Central memory CD8-positive, alpha-beta T cell (primary cell): ENCODE results near the gene MRPS22.
A peak's percentile ranks its signal among the peaks of the same experiment; 100 is the strongest.

Experiments
- ATAC-seq: fragments of 150-1000 bp; cut with Tn5 transposase; replicated peaks from 2 replicates; pipeline ENCODE4 v1.10.0; 2022; ENCODE audit warnings: mild to moderate bottlenecking, moderate FRiP score, moderate number of reproducible peaks; ENCODE audit not compliant: poor library complexity, severe bottlenecking; ENCODE audit errors: extremely low read depth
- DNase-seq, 2 donors: peaks; one replicate each; pipeline ENCODE4 v3.0.0; 2021; ENCODE audit warnings: low spot score in 2 of 2
- H3K27ac Mint-ChIP-seq: one replicate; pipeline ENCODE4 v1.8.0; 2022; ENCODE audit warnings: low read depth, mild to moderate bottlenecking, moderate library complexity, mixed read lengths
- H3K27me3 Mint-ChIP-seq: one replicate; pipeline ENCODE4 v1.8.0; 2022; ENCODE audit warnings: mixed read lengths
- H3K36me3 Mint-ChIP-seq: one replicate; pipeline ENCODE4 v1.8.0; 2022; ENCODE audit warnings: mild to moderate bottlenecking, moderate library complexity, mixed read lengths; ENCODE audit not compliant: insufficient read depth
- H3K4me1 Mint-ChIP-seq: one replicate; pipeline ENCODE4 v1.8.0; 2022; ENCODE audit warnings: mixed read lengths
- H3K4me3 Mint-ChIP-seq: one replicate; pipeline ENCODE4 v1.8.0; 2022; ENCODE audit warnings: mild to moderate bottlenecking, moderate library complexity, mixed read lengths
- H3K9me3 Mint-ChIP-seq: one replicate; pipeline ENCODE4 v1.8.0; 2022; ENCODE audit warnings: mixed read lengths

The MRPS22 gene

DNA sequence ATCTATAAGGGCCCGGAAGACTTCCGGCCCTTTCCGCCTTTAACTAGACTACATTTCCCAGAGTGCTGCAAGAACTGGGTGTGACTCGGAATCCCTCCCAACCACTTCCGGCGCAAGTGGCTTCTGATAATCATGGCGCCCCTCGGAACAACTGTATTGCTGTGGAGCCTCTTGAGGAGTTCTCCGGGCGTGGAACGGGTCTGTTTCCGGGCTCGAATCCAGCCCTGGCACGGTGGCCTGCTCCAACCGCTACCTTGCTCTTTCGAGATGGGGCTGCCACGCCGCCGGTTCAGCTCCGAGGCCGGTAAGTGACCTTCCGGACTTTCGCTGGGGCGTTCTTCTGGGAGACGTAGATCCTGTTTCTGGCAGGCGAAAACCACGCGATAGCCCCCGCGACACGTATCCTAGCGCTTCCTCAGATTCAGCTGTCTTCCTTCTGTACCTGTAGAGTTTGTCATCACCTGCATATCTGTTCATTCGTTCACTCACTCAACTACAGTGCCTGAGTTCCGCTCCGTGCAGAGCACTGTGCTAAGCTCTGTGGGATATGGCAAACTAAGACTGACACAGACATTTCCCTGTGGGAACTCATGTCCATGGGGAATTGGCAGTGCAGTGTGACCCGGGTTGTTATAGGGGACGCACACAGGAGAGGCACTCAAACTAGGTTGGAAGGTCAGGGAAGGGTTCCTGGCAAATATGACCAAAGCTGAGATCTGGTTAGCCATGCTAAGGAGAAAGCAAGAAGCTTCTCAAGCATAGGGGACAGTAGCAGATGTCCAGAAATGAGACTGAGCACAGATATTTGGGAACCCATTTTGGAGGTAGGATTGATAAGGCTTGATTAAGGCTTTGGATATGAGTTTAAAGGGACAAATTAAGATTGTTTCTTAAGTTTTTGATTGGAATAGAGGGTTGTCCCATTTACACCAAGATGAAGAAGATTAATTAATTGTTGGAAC lies at the start of gene MRPS22:
TSS of gene MRPS22 (plus strand) at position 126 of the 962 bp plus-strand sequence. CDS start at position 133, 7 bp downstream.
- Mint-ChIP-seq H3K27me3 (peaks cover 13% of the 10 kb centered on the region), H3K4me3 (no peak within 1 kb of the TSS), H3K4me1 (peaks cover 12% of the 10 kb centered on the region), H3K9me3 (peaks cover 6% of the 10 kb centered on the region), H3K36me3 (peaks cover 13% of the 10 kb centered on the region), H3K27ac (no peak within 1 kb of the TSS)
- DNase-seq: peak; percentile 60 to 64
- ATAC-seq: peak; percentile 97

- Mint-ChIP-seq H3K36me3 (no peaks in the 10 kb centered on the region), H3K27ac (no peak overlapping the region), H3K4me3 (no peak overlapping the region), H3K27me3 (peaks cover 24% of the 10 kb centered on the region), H3K4me1 (no peaks in the 10 kb centered on the region), H3K9me3 (no peaks in the 10 kb centered on the region)
- DNase-seq (no peak), ATAC-seq (no peak)
Observed at GRCh38 chr3:139295040-139295439, 48.8 kb upstream of the MRPS22 start.

DNA sequence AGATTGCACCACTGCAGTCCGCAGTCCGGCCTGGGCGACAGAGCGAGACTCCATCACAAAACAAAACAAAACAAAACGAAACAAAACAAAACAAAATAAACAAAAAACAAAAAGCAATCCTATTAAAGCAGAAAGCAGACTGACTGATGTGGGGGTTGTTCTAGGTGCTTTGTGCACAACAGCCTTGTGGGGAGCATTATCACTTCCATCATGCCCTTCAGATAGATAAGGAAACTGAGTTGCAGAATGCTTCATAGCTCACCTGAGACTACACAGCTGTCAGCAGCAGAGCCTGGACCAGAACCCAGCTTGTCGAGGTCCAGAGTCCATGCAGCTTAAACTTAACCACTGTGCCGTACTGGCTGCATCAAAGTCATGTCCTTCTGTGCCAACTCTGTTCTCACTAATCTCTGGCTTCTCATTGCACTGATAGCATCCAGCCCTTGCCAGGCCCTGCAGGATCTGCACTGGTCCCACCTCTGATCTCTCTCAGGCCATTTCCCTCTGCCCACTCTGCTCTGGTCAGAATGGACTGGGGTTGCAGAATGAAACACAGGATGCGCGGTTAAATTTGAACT lies 47.6 kb upstream of the MRPS22 start:
- H3K4me3 Mint-ChIP-seq: no peak overlapping the region
- H3K27me3 Mint-ChIP-seq: peaks cover 24% of the 10 kb centered on the region
- H3K9me3 Mint-ChIP-seq: no peaks in the 10 kb centered on the region
- H3K27ac Mint-ChIP-seq: no peak overlapping the region
- ATAC-seq (no peak), DNase-seq (no peak)
- no peaks in the 10 kb centered on the region for H3K4me1 Mint-ChIP-seq
- H3K36me3 Mint-ChIP-seq: no peaks in the 10 kb centered on the region

- H3K27me3 Mint-ChIP-seq: peaks cover 24% of the 10 kb centered on the region
- DNase-seq (no peak), ATAC-seq (no peak)
- H3K4me1 Mint-ChIP-seq: no peaks in the 10 kb centered on the region
- no peak overlapping the region for H3K27ac Mint-ChIP-seq
- H3K9me3 Mint-ChIP-seq: no peaks in the 10 kb centered on the region
- no peaks in the 10 kb centered on the region for H3K36me3 Mint-ChIP-seq
- H3K4me3 Mint-ChIP-seq: no peak overlapping the region
Observed at GRCh38 chr3:139297588-139298311, 46.1 kb upstream of the MRPS22 start.

GRCh38 chr3:139299261-139300132 lies 44.3 kb upstream of the MRPS22 start:
- peaks cover 10% of the 10 kb centered on the region for H3K27me3 Mint-ChIP-seq
- H3K4me3 Mint-ChIP-seq: no peak overlapping the region
- ATAC-seq (no peak), DNase-seq (no peak)
- no peaks in the 10 kb centered on the region for H3K36me3 Mint-ChIP-seq
- H3K4me1 Mint-ChIP-seq: no peaks in the 10 kb centered on the region
- no peak overlapping the region for H3K27ac Mint-ChIP-seq
- no peaks in the 10 kb centered on the region for H3K9me3 Mint-ChIP-seq

GRCh38 chr3:139300416-139300815 lies 43.4 kb upstream of the MRPS22 start:
- no peaks in the 10 kb centered on the region for H3K9me3 Mint-ChIP-seq
- ATAC-seq (no peak), DNase-seq (no peak)
- H3K4me1 Mint-ChIP-seq: no peaks in the 10 kb centered on the region
- no peaks in the 10 kb centered on the region for H3K36me3 Mint-ChIP-seq
- no peak overlapping the region for H3K4me3 Mint-ChIP-seq
- no peak overlapping the region for H3K27ac Mint-ChIP-seq
- H3K27me3 Mint-ChIP-seq: peaks cover 10% of the 10 kb centered on the region

- ATAC-seq: no peak
- H3K27me3 Mint-ChIP-seq: peaks cover 10% of the 10 kb centered on the region
- no peak overlapping the region for H3K27ac Mint-ChIP-seq
Observed at GRCh38 chr3:139301183-139301582, 42.6 kb upstream of the MRPS22 start.

DNA sequence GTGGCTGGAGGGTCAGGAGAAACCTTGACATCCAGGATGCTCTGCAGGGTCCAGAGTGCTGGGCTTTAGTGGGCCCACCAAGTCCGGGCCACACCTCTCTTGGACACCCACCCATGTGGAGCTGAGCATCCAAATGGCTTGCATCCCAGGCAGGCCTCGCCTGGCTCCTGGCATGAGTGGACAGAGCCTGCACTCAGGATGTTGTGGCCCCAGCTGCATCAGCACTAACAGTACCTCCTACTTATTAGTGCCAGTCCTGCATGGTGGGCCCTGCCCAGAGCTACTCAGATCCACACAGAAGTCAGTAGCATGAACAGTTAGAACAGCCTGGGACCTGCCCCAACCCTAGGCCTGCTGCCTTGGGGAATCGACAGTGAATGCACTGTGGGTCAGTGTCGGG lies 42.2 kb upstream of the MRPS22 start:
- H3K27ac Mint-ChIP-seq: no peak overlapping the region
- H3K4me1 Mint-ChIP-seq: no peaks in the 10 kb centered on the region
- ATAC-seq (no peak), DNase-seq (no peak)
- no peak overlapping the region for H3K4me3 Mint-ChIP-seq
- H3K27me3 Mint-ChIP-seq: peaks cover 8% of the 10 kb centered on the region
- no peaks in the 10 kb centered on the region for H3K36me3 Mint-ChIP-seq
- H3K9me3 Mint-ChIP-seq: no peaks in the 10 kb centered on the region

More at GRCh38 chr3:139301183-139301582, 42.6 kb upstream of the MRPS22 start:
- no peak for DNase-seq
- Mint-ChIP-seq H3K9me3 (no peaks in the 10 kb centered on the region), H3K4me1 (no peaks in the 10 kb centered on the region), H3K36me3 (no peaks in the 10 kb centered on the region), H3K4me3 (no peak overlapping the region)

DNA sequence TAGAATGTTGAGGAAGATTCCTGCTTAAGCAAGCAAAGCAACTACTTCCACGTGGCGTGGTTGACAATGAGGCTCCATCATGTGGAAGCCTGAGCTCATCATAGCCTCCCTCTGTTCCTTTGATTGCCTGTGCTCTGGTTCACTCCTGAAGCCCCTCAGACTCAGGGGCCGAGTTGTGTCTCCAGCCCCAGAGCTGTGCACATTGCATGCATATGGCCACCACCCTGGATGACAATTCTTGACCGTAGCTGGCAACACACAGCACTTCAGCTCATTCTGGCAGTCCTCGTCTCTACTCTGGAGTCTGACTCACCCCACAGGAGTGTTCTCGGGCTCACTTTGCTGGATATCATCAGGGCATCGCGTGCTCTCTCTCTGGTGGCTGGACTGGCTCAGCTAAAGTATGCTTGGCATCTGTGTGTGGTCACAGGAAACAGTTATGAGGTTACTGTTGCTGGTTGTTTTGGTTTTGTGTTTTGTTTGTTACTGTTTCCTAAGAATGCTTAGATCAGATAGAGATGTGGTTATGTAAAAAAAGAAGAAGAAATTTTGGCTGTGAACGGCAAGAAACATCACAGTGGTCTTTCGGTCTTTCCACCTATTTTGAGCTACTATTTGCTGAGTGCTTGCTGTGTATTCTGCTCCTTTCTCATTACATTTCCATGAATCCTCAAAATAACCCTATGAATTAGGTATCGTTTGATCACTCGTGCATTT lies 41.6 kb upstream of the MRPS22 start:
- Mint-ChIP-seq H3K27me3 (peaks cover 2% of the 10 kb centered on the region), H3K36me3 (no peaks in the 10 kb centered on the region), H3K4me1 (no peaks in the 10 kb centered on the region), H3K9me3 (no peaks in the 10 kb centered on the region), H3K27ac (no peak overlapping the region), H3K4me3 (no peak overlapping the region)
- ATAC-seq (no peak), DNase-seq (no peak)

GRCh38 chr3:139302801-139303113 lies 41.1 kb upstream of the MRPS22 start:
- DNase-seq (no peak), ATAC-seq (no peak)
- Mint-ChIP-seq H3K4me1 (no peaks in the 10 kb centered on the region), H3K27ac (no peak overlapping the region), H3K36me3 (no peaks in the 10 kb centered on the region), H3K27me3 (no peaks in the 10 kb centered on the region), H3K9me3 (no peaks in the 10 kb centered on the region), H3K4me3 (no peak overlapping the region)

GRCh38 chr3:139303216-139303615 lies 40.6 kb upstream of the MRPS22 start:
- no peaks in the 10 kb centered on the region for H3K27me3 Mint-ChIP-seq
- no peaks in the 10 kb centered on the region for H3K36me3 Mint-ChIP-seq
- no peak overlapping the region for H3K4me3 Mint-ChIP-seq

More at GRCh38 chr3:139303216-139303615, 40.6 kb upstream of the MRPS22 start:
- no peaks in the 10 kb centered on the region for H3K4me1 Mint-ChIP-seq
- H3K9me3 Mint-ChIP-seq: no peaks in the 10 kb centered on the region
- ATAC-seq: no peak
- no peak for DNase-seq
- H3K27ac Mint-ChIP-seq: no peak overlapping the region
